OCI-LY7 (cell line): Measurements from ENCODE around the gene TJP3. TPM values are rescaled to one million over a fixed set of nuclear protein-coding genes. Genes with fewer than 3 reads are reported as not detected.

ENCODE experiments used
- BruUV-seq: library from RNA; stranded (reverse); fragments of 400-500 nt; replicated peaks from 2 replicates; lab custom pipeline; 2021; lab: Mats Ljungman, UMichigan
- CTCF ChIA-PET: fragments of 300-600 bp; sonication (Branson Sonifier 250); formaldehyde crosslinking; loops from one replicate; lab custom pipeline; 2022; ENCODE audit warnings: antibody characterized with exemption; ENCODE audit not compliant: unreplicated experiment; lab: Charles Lee
- POLR2A ChIA-PET: fragments of 300-600 bp; sonication (Branson Sonifier 250); formaldehyde crosslinking; loops from one replicate; lab custom pipeline; 2022; ENCODE audit warnings: antibody characterized with exemption; lab: Charles Lee
- DNase-seq: peaks from one replicate; pipeline ENCODE4 v3.0.0-alpha.2; 2015; ENCODE audit warnings: low spot score
- H2AFZ ChIP-seq: fragments of 200-600 bp; sonication (generic), shearing (Covaris generic); 2 replicates; pipeline ENCODE4 v1.6.1; 2014; ENCODE audit warnings: mild to moderate bottlenecking, antibody characterized with exemption, low read length, moderate library complexity
- H3K27ac ChIP-seq: fragments of 200-600 bp; sonication (generic); 2 replicates; pipeline ENCODE4 v1.5.1; 2014; ENCODE audit warnings: mixed run types, low read depth, mild to moderate bottlenecking, moderate library complexity, low read length, inconsistent platforms; ENCODE audit not compliant: poor library complexity, severe bottlenecking
- H3K36me3 ChIP-seq: fragments of 200-600 bp; sonication (generic); 2 replicates; pipeline ENCODE4 v1.6.1; 2014; ENCODE audit warnings: mild to moderate bottlenecking, antibody characterized with exemption, low read length, moderate library complexity, mixed read lengths; ENCODE audit not compliant: insufficient read depth
- H3K4me1 ChIP-seq: fragments of 200-600 bp; sonication (generic); 2 replicates; pipeline ENCODE4 v1.5.1; 2014; ENCODE audit warnings: mild to moderate bottlenecking, low read length; ENCODE audit not compliant: insufficient read depth, poor library complexity, severe bottlenecking
- H3K4me2 ChIP-seq: fragments of 200-600 bp; sonication (generic); 2 replicates; pipeline ENCODE4 v1.6.1; 2014; ENCODE audit warnings: mild to moderate bottlenecking, low read length
- H3K4me3 ChIP-seq: fragments of 200-600 bp; sonication (generic); 2 replicates; pipeline ENCODE4 v1.5.1; 2014; ENCODE audit warnings: mild to moderate bottlenecking, low read depth, low read length; ENCODE audit not compliant: poor library complexity, severe bottlenecking
- H3K79me2 ChIP-seq: fragments of 200-600 bp; sonication (generic); 2 replicates; pipeline ENCODE4 v1.6.1; 2016; ENCODE audit warnings: low read depth, mild to moderate bottlenecking, low read length, moderate library complexity, mixed read lengths; ENCODE audit not compliant: insufficient read depth
- H3K9me2 ChIP-seq: fragments of 200-600 bp; sonication (generic); 2 replicates; pipeline ENCODE4 v1.6.1; 2016; ENCODE audit warnings: mild to moderate bottlenecking, low read length, mixed read lengths; ENCODE audit not compliant: insufficient read depth
- H3K9me3 ChIP-seq: fragments of 200-600 bp; sonication (generic); 2 replicates; pipeline ENCODE4 v1.6.1; 2014; ENCODE audit warnings: mild to moderate bottlenecking, mixed run types, low read length, mixed read lengths
- H4K20me1 ChIP-seq: fragments of 200-600 bp; sonication (generic); 2 replicates; pipeline ENCODE4 v1.6.1; 2014; ENCODE audit warnings: mild to moderate bottlenecking, antibody characterized with exemption, low read length, moderate library complexity, mixed read lengths; ENCODE audit not compliant: insufficient read depth
- CTCF ChIP-seq: fragments of 200-600 bp; sonication (generic); conservative IDR thresholded peaks from 2 replicates; pipeline ENCODE4 v1.5.1; 2014; ENCODE audit warnings: mild to moderate bottlenecking, antibody characterized with exemption, low read length, moderate library complexity, mixed read lengths
- EZH2phosphoT487 ChIP-seq: fragments of 200-600 bp; sonication (generic); IDR thresholded peaks from 2 replicates; pipeline ENCODE4 v1.6.1; 2018; ENCODE audit warnings: low read depth, borderline replicate concordance, mild to moderate bottlenecking, mixed run types, antibody characterized with exemption, low read length, moderate library complexity, mixed read lengths
- intact Hi-C: fragments of 100-400 bp; cut with micrococcal nuclease; formaldehyde crosslinking; loops from one replicate; pipeline ENCODE4 v1.10.0; 2022; ENCODE audit not compliant: unreplicated experiment
- total RNA-seq, 2 experiments: library from RNA; depleted of rRNA in 1 of 2; stranded (reverse); fragments of >200 nt in 1 of 2; shearing (Covaris generic) in 1 of 2; gene quantifications; 2 replicates each; pipeline ENCODE4 v1.2.3, GENCODE V29; 2014 to 2022

The TJP3 gene
- total RNA-seq, 2 experiments from 2014 or later: 0.69 to 1.8 TPM

GRCh38 chr19:3682741-3683404, 25.3 kb upstream of the TJP3 start:
- H3K4me2 ChIP-seq: no peak overlapping the region
- ChIA-PET CTCF (no interaction called here), POLR2A (no interaction called here)
- BruUV-seq: no TSS peak
- H3K4me3 ChIP-seq: no peak overlapping the region
- DNase-seq: no peak
- no peak overlapping the region for H3K27ac ChIP-seq
- H3K9me3 ChIP-seq: 0 out of 2 replicates have a peak, but pooled peaks cover 7% of the 10 kb centered on the region
- TF ChIP-seq EZH2phosphoT487: no peak
- no peak overlapping the region for H2AFZ ChIP-seq
- peaks cover 11% of the 10 kb centered on the region for H3K36me3 ChIP-seq
- intact Hi-C loops: no loop called here
- no peaks in the 10 kb centered on the region for H4K20me1 ChIP-seq
- H3K9me2 ChIP-seq: no peaks in the 10 kb centered on the region
- H3K79me2 ChIP-seq: no peaks in the 10 kb centered on the region
- peaks cover 6% of the 10 kb centered on the region for H3K4me1 ChIP-seq

- Histone ChIP-seq H2AFZ (no peak overlapping the region), H3K9me2 (no peaks in the 10 kb centered on the region), H3K4me3 (no peak overlapping the region), H3K27ac (no peak overlapping the region), H3K9me3 (0 out of 2 replicates have a peak, but pooled peaks cover 7% of the 10 kb centered on the region), H3K79me2 (no peaks in the 10 kb centered on the region), H3K4me2 (no peak overlapping the region), H4K20me1 (no peaks in the 10 kb centered on the region), H3K4me1 (peaks cover 12% of the 10 kb centered on the region), H3K36me3 (peaks cover 11% of the 10 kb centered on the region)
- ChIA-PET CTCF (no interaction called here), POLR2A (no interaction called here)
- no TSS peak for BruUV-seq
- intact Hi-C loops: no loop called here
- TF ChIP-seq EZH2phosphoT487: no peak
- no peak for DNase-seq
Measured at GRCh38 chr19:3683405-3684053, 24.7 kb upstream of the TJP3 start.

DNA sequence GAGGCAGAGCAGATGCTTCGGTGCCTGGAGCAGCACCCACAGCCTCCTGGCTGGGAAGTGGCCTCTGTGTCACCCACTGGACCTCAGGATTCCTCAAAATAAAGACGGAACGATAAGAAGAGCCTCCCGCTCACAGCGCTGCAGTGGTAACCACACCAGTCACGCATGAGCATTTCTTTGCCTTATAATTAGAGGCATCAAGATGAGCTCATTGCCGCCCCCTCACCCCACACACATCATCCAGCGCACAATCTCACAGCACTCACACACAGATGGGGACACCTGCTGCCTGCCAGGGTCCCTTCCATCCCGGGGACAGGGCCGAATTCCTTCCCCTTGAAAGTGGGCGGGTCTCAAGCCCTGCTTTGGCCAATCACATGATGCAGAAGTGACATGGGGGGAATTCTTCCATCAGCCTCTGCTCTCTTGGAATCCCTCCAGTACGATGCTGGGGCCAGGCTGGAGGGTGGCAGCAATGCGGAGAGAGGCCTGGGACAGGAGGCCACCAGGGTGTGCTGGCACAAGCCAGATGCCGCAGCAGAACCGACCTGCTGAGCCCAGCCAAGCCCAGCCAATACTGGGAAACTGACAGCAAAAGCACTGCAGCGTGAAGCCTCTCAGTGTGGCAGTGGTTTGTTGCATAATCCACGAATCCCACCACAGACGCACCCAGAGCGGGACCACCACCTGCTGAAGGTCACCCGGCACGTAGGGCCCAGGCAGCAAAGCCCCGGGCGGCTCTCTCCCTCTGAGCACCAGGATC, 23.9 kb upstream of the TJP3 start:
- CTCF ChIA-PET: no interaction called here
- TF ChIP-seq EZH2phosphoT487 (no peak), CTCF (no peak)

More for the DNA sequence above, 23.9 kb upstream of the TJP3 start:
- H3K9me3 ChIP-seq: 0 out of 2 replicates have a peak, but pooled peaks cover 7% of the 10 kb centered on the region
- peaks cover 13% of the 10 kb centered on the region for H3K4me1 ChIP-seq
- no TSS peak for BruUV-seq
- H4K20me1 ChIP-seq: no peaks in the 10 kb centered on the region
- H3K9me2 ChIP-seq: no peaks in the 10 kb centered on the region
- no peak for DNase-seq
- peaks cover 11% of the 10 kb centered on the region for H3K36me3 ChIP-seq
- H3K4me2 ChIP-seq: no peak overlapping the region
- no peaks in the 10 kb centered on the region for H3K79me2 ChIP-seq
- intact Hi-C loops: no loop called here
- H2AFZ ChIP-seq: no peak overlapping the region
- no peak overlapping the region for H3K4me3 ChIP-seq
- POLR2A ChIA-PET: no interaction called here
- H3K27ac ChIP-seq: no peak overlapping the region
